Stimulated activated CD4-positive, alpha-beta T cell treated with anti-CD3 and anti-CD28 coated beads, Interleukin-12 subunit alpha, Interleukin-12 subunit beta, amount 100 ng/mL, for 48 hours (primary cell): ENCODE measurements around the gene MYADM.
A peak's percentile ranks its signal among the peaks of the same experiment; 100 is the strongest.

Experiments
- DNase-seq, 3 donors: peaks; one replicate each; pipeline ENCODE4 v3.0.0-alpha.2; 2020; ENCODE audit warnings: low read depth in 2 of 3, low spot score in 1 of 3

MYADM gene

GRCh38 chr19:53884256-53884655 is 16.6 kb downstream of the MYADM start:
- DNase-seq = no peak

GRCh38 chr19:53885036-53885435 is 17.4 kb downstream of the MYADM start:
- DNase-seq = no peak

- DNase-seq = no peak
Measured at GRCh38 chr19:53892301-53892980, 24.8 kb downstream of the MYADM start.

GRCh38 chr19:53892981-53893325 is 25.3 kb downstream of the MYADM start:
- no peak for DNase-seq

GRCh38 chr19:53894707-53895106 is 27.0 kb downstream of the MYADM start:
- no peak for DNase-seq

GRCh38 chr19:53896682-53897081 is 29.0 kb downstream of the MYADM start:
- no peak for DNase-seq

GRCh38 chr19:53897459-53897858 is 29.8 kb downstream of the MYADM start:
- DNase-seq = no peak

- no peak for DNase-seq
Measured at GRCh38 chr19:53898166-53898565, 30.5 kb downstream of the MYADM start.

GRCh38 chr19:53898636-53899341 is 31.1 kb downstream of the MYADM start:
- DNase-seq = no peak

- no peak for DNase-seq
Measured at GRCh38 chr19:53900191-53900860, 32.6 kb downstream of the MYADM start.

GRCh38 chr19:53903055-53903680 is 35.5 kb downstream of the MYADM start:
- DNase-seq = no peak

- no peak for DNase-seq
Measured at GRCh38 chr19:53904909-53905308, 37.2 kb downstream of the MYADM start.

GRCh38 chr19:53905787-53906186 is 38.1 kb downstream of the MYADM start:
- DNase-seq = no peak

- DNase-seq = peak in 2 of 3 donors; percentile 62 to 69
Measured at GRCh38 chr19:53906211-53907192, 38.8 kb downstream of the MYADM start.

GRCh38 chr19:53907193-53907581 is 39.5 kb downstream of the MYADM start:
- DNase-seq = no peak

GRCh38 chr19:53907690-53908089 is 40.0 kb downstream of the MYADM start:
- no peak for DNase-seq

GRCh38 chr19:53908106-53908934 is 40.6 kb downstream of the MYADM start:
- DNase-seq = peak; percentile 42 to 48 (median 45)

GRCh38 chr19:53908935-53909415 is 41.3 kb downstream of the MYADM start, which contains the start of gene CACNG7:
Gene CACNG7 (plus strand): TSS chr19:53909278. CDS start chr19:53912832, 3,554 bp downstream.
- no peak for DNase-seq

- no peak for DNase-seq
Measured at GRCh38 chr19:53909471-53910169, 41.9 kb downstream of the MYADM start.
